A549 (cell line): ENCODE data around the gene AGBL4. TPM values are rescaled to one million over a fixed set of nuclear protein-coding genes. Genes with fewer than 3 reads are reported as not detected.

Experiments
- ATAC-seq, 2 experiments: fragments of 200-7000 bp in 1 of 2; fragments of >200 bp in 1 of 2; cut with Nextera tagmentation in 1 of 2; cut with Tn5 transposase in 1 of 2; 3 replicates each; pipeline versions ENCODE4 v1.8.0 to v1.9.1; 2018 to 2020; ENCODE audit warnings: mild to moderate bottlenecking in 1 of 2, moderate library complexity in 1 of 2
- CTCF ChIA-PET: fragments of 300-600 bp; sonication (Branson Sonifier 250); formaldehyde crosslinking; extraction: SDS; loops from one replicate; lab custom pipeline; 2021; ENCODE audit warnings: antibody characterized with exemption, inconsistent platforms; lab: Yijun Ruan, JAX
- POLR2A ChIA-PET: fragments of 350-600 bp; formaldehyde crosslinking; extraction: SDS; loops from one replicate; lab custom pipeline; 2021; ENCODE audit warnings: antibody characterized with exemption, inconsistent platforms; lab: Yijun Ruan, JAX
- DNase-seq, 2 experiments: peaks; one replicate each; pipeline versions ENCODE4 v3.0.0 to v3.0.0-alpha.2; 2011 to 2016; ENCODE audit warnings: low read depth in 1 of 2, low spot score in 1 of 2
- FAIRE-seq: peaks from 2 replicates; lab custom pipeline; 2011; peaks lifted over from hg19 to GRCh38; lab: Jason Lieb, UNC
- H3K27ac ChIP-seq, 2 experiments: fragments of >200 bp; sonication (Bioruptor Twin); formaldehyde crosslinking; 3 replicates each; pipeline ENCODE4 v1.5.1; 2016 to 2017
- H3K4me1 ChIP-seq: fragments of >200 bp; sonication (Bioruptor Twin); formaldehyde crosslinking; 3 replicates; pipeline ENCODE4 v1.6.1; 2016
- H3K4me2 ChIP-seq: fragments of >200 bp; sonication (Bioruptor Twin); formaldehyde crosslinking; 3 replicates; pipeline ENCODE4 v1.6.1; 2016
- H3K4me3 ChIP-seq: fragments of >200 bp; sonication (Bioruptor Twin); formaldehyde crosslinking; 3 replicates; pipeline ENCODE4 v1.5.1; 2016
- H3K9me3 ChIP-seq: fragments of >200 bp; sonication (Bioruptor Twin); formaldehyde crosslinking; 3 replicates; pipeline ENCODE4 v1.6.1; 2016
- CBX2 ChIP-seq: fragments of 200-600 bp; sonication (generic); IDR thresholded peaks from 2 replicates; pipeline ENCODE4 v1.6.1; 2016; ENCODE audit warnings: low read depth, mild to moderate bottlenecking, borderline replicate concordance
- CHD2 ChIP-seq: fragments of 150-350 bp; IDR thresholded peaks from 2 replicates; pipeline ENCODE4 v1.6.1; 2014; ENCODE audit warnings: low read length; ENCODE audit not compliant: partially characterized antibody
- EHF ChIP-seq: fragments of 250-450 bp; sonication (Bioruptor Pico); IDR thresholded peaks from 2 replicates; pipeline ENCODE4 v1.5.0; 2020; ENCODE audit warnings: mild to moderate bottlenecking
- EHMT2 ChIP-seq: fragments of 200-600 bp; sonication (generic); IDR thresholded peaks from 2 replicates; pipeline ENCODE4 v1.6.1; 2016; ENCODE audit warnings: antibody characterized with exemption, low read depth, mild to moderate bottlenecking, moderate library complexity
- GATA3 ChIP-seq: IDR thresholded peaks from 2 replicates; pipeline ENCODE4 v1.6.1; 2012; ENCODE audit warnings: borderline replicate concordance
- HOXB5 ChIP-seq: fragments of 250-450 bp; sonication (Bioruptor Pico); IDR thresholded peaks from 2 replicates; pipeline ENCODE4 v1.5.0; 2020; ENCODE audit warnings: mild to moderate bottlenecking, moderate library complexity
- JUN ChIP-seq, 2 experiments: fragments of >200 bp; sonication (Bioruptor Twin); formaldehyde crosslinking; IDR thresholded peaks; 2 replicates in 1 of 2; 3 replicates in 1 of 2; pipeline ENCODE4 v1.6.1; 2016 to 2017
- KDM1A ChIP-seq: fragments of 200-600 bp; sonication (generic); IDR thresholded peaks from 2 replicates; pipeline ENCODE4 v1.6.1; 2016; ENCODE audit warnings: low read depth, mild to moderate bottlenecking
- MAFK ChIP-seq: fragments of 450-650 bp; IDR thresholded peaks from 2 replicates; pipeline ENCODE4 v1.6.1; 2014; ENCODE audit not compliant: partially characterized antibody
- NR3C1 ChIP-seq: fragments of >200 bp; sonication (Bioruptor Twin); formaldehyde crosslinking; IDR thresholded peaks from 3 replicates; pipeline ENCODE4 v1.6.1; 2017
- POLR2AphosphoS2 ChIP-seq: conservative IDR thresholded peaks from 2 replicates; pipeline ENCODE4 v1.6.1; 2012; ENCODE audit warnings: low read length, improper control_type of control experiment, inconsistent platforms
- RCOR1 ChIP-seq: fragments of 150-350 bp; IDR thresholded peaks from 2 replicates; pipeline ENCODE4 v1.6.1; 2014; ENCODE audit warnings: antibody characterized with exemption, low read length, low read depth
- RFX5 ChIP-seq: fragments of 450-650 bp; IDR thresholded peaks from 2 replicates; pipeline ENCODE4 v1.7.1; 2014; ENCODE audit warnings: antibody characterized with exemption, mild to moderate bottlenecking, moderate library complexity
- RNF2 ChIP-seq: fragments of 200-600 bp; sonication (generic); IDR thresholded peaks from 2 replicates; pipeline ENCODE4 v1.6.1; 2016; ENCODE audit warnings: low read depth, mild to moderate bottlenecking, antibody characterized with exemption, moderate library complexity, borderline replicate concordance
- SREBF2 ChIP-seq: fragments of 450-650 bp; IDR thresholded peaks from 2 replicates; pipeline ENCODE4 v1.6.1; 2014; ENCODE audit warnings: mild to moderate bottlenecking, moderate library complexity
- TP53 ChIP-seq: fragments of 250-450 bp; sonication (Bioruptor Pico); IDR thresholded peaks from 2 replicates; pipeline ENCODE4 v1.5.0; 2021; ENCODE audit warnings: mild to moderate bottlenecking, moderate library complexity
- ZNF302 ChIP-seq: fragments of 250-450 bp; sonication (Bioruptor Pico); IDR thresholded peaks from 2 replicates; pipeline ENCODE4 v1.9.0; 2021; ENCODE audit warnings: inconsistent platforms, mild to moderate bottlenecking, moderate library complexity
- WGBS: methylation state at CpG from one replicate; pipeline ENCODE4 v1.1.6; 2017; ENCODE audit errors: missing lambda C conversion rate; 5-methylcytosine and 5-hydroxymethylcytosine counted together
- polyA plus RNA-seq, 4 experiments: library from polyadenylated mRNA; depleted of rRNA in 3 of 4; stranded (reverse); fragments of >200 nt; fragmentation: RNase III in 1 of 4; extraction: RNeasy Plus Mini Kit Qiagen cat#74134 plus additional on column Dnase treatment in 1 of 4; gene quantifications; 2 replicates in 3 of 4; 3 replicates in 1 of 4; pipeline ENCODE4 v1.2.3, GENCODE V29; 2011 to 2017
- TF ChIP-seq, protein P1 (sequence below): fragments of 450-650 bp; IDR thresholded peaks from 2 replicates; pipeline ENCODE4 v1.6.1; 2014; ENCODE audit warnings: antibody characterized with exemption

The AGBL4 gene
- polyA plus RNA-seq, 2 of the 4 experiments (the other 2 are of a cell fraction), result not detected

DNA sequence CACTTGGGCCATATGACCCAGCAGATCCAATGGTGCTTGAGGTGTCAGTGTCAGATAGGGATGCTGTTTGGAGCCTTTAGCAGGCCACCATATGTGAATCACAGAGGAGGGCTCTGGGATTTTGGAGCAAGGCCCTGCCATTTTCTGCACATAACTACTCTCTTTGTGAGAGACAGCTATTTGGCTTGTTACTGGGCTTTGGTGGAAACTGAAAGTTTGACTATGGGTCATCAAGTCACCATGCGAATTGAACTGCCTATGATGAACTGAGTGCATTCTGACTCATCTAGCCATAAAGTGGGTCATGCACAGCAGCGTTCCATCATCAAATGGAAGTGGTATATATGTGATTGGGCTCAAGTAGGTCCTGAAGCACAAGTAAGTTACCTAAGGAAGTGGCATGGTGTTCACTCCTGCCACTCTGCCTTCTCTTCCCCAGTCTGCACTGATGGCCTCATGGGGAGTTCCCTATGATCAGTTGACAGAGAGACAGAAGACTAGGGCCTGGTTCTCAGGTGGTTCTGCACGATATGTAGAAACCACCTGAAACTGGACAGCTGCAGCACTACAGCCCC lies 447.3 kb downstream of the AGBL4 start:
- ATAC-seq (no peak), DNase-seq (no peak), FAIRE-seq (no peak)
- Histone ChIP-seq H3K27ac (no peak overlapping the region), H3K4me2 (no peak overlapping the region), H3K4me3 (no peak overlapping the region), H3K9me3 (no peaks in the 10 kb centered on the region), H3K4me1 (no peaks in the 10 kb centered on the region)
- CTCF ChIA-PET, result no interaction called here
- 4% methylated on average over 3 of the region's 3 CpGs for WGBS
- POLR2A ChIA-PET, result no interaction called here
- TF ChIP-seq EHF, result no peak
- TF ChIP-seq EHMT2, result no peak
- TF ChIP-seq RCOR1, result no peak
- TF ChIP-seq HOXB5, result no peak
- TF ChIP-seq GATA3, result no peak
- no peak for TF ChIP-seq RNF2
- no peak for TF ChIP-seq RFX5
- no peak for TF ChIP-seq JUN (IDR thresholded peaks at IDR 0.05)
- TF ChIP-seq TP53 (CRISPR knock-in tag), result no peak

DNA sequence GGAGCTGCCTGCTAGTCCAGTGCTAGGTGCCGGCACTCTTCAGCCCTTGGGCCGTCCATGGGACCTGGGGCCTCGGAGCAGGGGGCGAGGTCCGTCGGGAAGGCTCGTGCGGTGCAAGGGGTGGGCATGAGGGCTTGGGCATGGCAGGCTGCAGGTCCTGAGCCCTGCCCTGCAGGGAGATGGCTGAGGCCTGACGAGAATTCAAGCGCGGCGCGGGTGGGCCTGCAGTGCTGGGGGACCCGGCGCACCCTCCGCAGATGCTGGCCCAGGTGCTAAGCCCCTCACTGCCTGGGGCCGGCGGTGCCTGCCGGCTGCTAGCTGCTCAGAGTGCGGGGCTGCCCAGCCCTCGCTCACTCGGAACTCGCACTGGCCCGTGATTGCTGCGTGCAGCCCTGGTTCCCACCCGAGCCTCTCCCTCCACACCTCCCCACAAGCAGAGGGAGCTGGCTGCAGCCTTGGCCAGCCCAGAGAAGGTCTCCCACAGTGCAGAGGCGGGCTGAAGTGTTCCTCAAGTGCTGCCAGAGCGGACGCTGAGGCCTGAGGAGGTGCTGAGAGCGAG lies 467.0 kb downstream of the AGBL4 start:
- ATAC-seq (no peak), FAIRE-seq (no peak), DNase-seq (no peak)
- POLR2A ChIA-PET, result no interaction called here
- no peak overlapping the region for H3K27ac ChIP-seq
- no peaks in the 10 kb centered on the region for H3K9me3 ChIP-seq
- TF ChIP-seq POLR2AphosphoS2, result no peak
- TF ChIP-seq SREBF2, result no peak
- TF ChIP-seq HOXB5, result no peak
- TF ChIP-seq RCOR1, result no peak
- no peak for TF ChIP-seq CBX2
- TF ChIP-seq JUN (IDR thresholded peaks at IDR 0.05), result no peak
- TF ChIP-seq EHF, result no peak
- CTCF ChIA-PET, result no interaction called here
- no peak overlapping the region for H3K4me3 ChIP-seq
- no peaks in the 10 kb centered on the region for H3K4me1 ChIP-seq
- WGBS, result 33% methylated on average over 3 of the region's 30 CpGs
- no peak overlapping the region for H3K4me2 ChIP-seq

DNA sequence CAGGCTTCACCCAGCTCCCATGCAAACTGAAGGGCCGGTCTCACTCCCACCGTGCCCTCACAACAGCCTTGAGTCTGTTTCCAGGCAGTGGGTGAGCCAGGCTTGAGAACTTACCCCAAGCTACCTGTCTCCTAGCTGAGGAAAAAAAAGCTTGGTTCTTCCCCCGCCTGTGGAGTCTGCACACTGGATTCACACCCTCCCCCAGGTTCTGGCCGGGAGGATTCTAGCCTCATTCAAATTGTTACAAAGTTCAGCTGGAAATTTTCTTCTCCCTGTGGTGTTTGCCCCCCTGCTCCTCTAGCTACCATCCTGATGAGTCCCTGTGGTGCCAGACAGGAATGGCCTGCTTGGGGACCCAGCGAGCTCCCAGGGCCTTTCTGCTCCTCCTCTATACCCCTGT lies 471.7 kb downstream of the AGBL4 start:
- no peak for DNase-seq
- H3K27ac ChIP-seq, result no peak overlapping the region
- ChIA-PET CTCF (no interaction called here), POLR2A (no interaction called here)
- H3K4me3 ChIP-seq, result no peak overlapping the region
- WGBS, result 3% methylated on average over 3 of the region's 5 CpGs
- H3K4me2 ChIP-seq, result no peak overlapping the region
- no peak for FAIRE-seq
- TF ChIP-seq NR3C1, result no peak
- TF ChIP-seq, protein P1, sequence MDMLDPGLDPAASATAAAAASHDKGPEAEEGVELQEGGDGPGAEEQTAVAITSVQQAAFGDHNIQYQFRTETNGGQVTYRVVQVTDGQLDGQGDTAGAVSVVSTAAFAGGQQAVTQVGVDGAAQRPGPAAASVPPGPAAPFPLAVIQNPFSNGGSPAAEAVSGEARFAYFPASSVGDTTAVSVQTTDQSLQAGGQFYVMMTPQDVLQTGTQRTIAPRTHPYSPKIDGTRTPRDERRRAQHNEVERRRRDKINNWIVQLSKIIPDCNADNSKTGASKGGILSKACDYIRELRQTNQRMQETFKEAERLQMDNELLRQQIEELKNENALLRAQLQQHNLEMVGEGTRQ, result no peak
- TF ChIP-seq MAFK, result no peak
- no peak for TF ChIP-seq RFX5
- TF ChIP-seq ZNF302 (CRISPR knock-in tag), result no peak
- no peak for TF ChIP-seq CHD2
- H3K4me1 ChIP-seq, result no peaks in the 10 kb centered on the region
- ATAC-seq, result no peak
- no peaks in the 10 kb centered on the region for H3K9me3 ChIP-seq

DNA sequence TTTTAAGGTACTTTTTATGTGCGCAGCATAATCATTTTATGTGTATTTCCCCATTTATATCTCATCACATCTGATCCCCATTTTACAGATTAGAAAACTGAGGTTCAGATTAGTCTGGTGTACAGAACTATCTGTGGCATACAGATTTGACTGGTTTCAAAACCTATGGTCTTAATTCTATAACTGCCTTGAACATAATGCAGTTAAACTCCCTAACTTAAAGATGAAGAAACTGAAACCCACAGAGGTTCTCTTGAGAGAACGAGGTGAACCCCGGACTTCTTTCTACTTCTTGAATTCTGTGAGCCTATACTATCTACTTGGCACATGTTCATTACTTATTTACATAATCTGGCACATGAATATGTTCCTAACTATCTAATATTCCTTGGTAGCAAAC lies 479.1 kb downstream of the AGBL4 start:
- CTCF ChIA-PET, result no interaction called here
- ATAC-seq (no peak), DNase-seq (no peak), FAIRE-seq (no peak)
- Histone ChIP-seq H3K9me3 (no peaks in the 10 kb centered on the region), H3K4me2 (no peak overlapping the region), H3K27ac (no peak overlapping the region), H3K4me3 (no peak overlapping the region), H3K4me1 (no peaks in the 10 kb centered on the region)
- 6% methylated on average over 3 of the region's 3 CpGs for WGBS
- TF ChIP-seq KDM1A, result no peak
- POLR2A ChIA-PET, result no interaction called here
